HG03060 (cell line): ENCODE measurements around the gene MRPS24.
A peak's percentile ranks its signal among the peaks of the same experiment; 100 is the strongest.
"Not testable (repeated sequence)": the region's sequence is repeated elsewhere in the genome, so short reads cannot be mapped to it uniquely, and the experiment has no call there.

Experiments used
- ATAC-seq: cut with Tn5 transposase; IDR thresholded peaks from one replicate; pipeline ENCODE4 v1.9.1; 2021; ENCODE audit warnings: low read depth, moderate number of reproducible peaks; ENCODE audit not compliant: unreplicated experiment

The MRPS24 gene

DNA sequence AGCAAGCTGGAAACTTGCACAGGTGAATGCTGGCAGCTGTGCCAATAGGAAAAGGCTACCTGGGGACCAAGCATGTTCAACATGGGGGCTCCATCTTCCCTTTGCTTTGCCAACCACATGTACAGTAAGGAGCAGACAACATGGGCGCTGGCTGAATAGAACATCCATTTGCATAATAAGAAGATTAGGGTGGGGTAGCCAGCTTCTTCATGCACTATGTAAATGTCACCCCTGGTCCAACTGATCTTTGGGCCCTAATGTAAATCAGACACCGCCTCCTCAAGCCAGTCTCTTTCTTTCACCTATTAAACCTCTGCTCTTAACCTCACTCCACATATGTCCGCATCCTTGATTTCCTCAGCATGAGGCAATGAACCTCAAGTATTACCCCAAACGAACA, 26.0 kb downstream of the MRPS24 start:
- ATAC-seq, result no peak

GRCh38 chr7:43838201-43838658, 31.1 kb downstream of the MRPS24 start:
- no peak for ATAC-seq

DNA sequence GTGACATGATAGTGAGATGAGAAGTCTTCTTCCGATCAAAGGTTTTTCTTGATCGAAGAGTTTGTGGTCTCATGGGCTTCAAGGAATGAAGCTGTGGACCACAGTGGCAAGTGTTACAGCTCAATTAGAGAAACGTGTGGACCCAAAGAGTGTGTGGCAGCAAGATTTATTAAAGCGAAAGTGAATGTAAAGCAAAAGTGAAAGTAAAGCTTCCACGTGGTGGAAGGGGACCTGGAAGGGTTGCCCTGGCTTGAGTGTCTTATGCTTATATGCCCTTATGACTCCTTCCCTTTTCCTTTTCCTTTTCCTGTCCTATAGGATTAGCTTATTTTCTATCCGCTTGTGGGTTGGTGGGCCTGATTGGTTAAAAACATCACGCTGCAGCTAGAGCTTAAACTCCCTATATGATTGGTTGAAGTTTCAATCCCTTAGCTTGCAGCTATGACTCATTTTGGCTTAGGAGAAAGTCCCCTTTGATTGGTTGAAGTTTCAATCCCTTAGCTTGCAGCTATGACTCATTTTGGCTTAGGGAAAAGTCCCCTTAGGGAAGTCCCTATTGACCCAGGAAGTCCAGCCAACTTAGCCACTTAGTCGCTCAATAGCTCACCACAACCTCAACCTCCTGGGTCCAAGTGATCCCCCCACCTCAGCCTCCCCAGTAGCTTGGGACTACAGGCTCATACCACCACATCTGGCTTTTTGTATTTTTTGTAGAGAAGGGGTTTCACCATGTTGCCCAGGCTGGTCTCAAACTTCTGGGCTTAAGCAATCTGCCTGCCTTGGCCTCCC, 34.7 kb downstream of the MRPS24 start:
- ATAC-seq, result peak; percentile 61

DNA sequence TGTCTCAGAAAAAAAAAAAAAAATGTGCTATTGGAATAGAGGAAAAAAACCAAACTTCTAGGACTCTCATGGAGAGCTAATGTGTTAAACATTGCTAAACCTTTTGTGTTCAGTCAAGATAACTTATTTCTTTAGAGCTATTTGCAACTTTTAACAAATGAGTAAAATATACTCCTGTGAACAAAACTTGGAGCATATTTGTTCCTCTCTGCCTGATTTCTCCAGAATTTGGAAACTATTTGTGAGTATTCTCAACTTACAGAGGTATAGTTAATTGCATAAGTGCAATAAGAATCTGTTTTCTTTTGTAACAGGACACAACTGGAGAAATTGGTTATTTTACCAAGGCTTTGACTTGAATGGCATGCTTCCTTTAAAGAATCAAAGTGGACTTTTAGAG, 38.4 kb downstream of the MRPS24 start:
- ATAC-seq, result not testable (repeated sequence)

DNA sequence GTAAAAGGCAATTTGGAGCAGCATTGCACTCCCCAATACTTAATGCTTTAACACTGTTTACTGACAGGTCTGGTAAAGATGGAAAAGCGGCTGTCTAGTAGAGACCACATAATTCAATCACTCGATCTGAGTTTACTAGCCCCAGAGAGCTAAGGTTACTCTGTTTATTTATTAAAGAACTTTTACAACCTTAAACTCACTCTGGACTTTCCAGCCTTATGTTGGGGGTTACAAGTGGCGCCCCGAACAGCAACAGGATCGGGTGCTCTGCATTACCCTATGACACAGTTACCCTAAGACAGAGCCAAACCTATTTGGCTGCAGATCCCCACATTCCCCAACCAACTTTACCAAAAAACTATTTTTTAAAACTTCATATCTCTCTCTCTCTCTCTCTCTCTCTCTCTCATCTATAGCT, 43.9 kb downstream of the MRPS24 start:
- no peak for ATAC-seq

DNA sequence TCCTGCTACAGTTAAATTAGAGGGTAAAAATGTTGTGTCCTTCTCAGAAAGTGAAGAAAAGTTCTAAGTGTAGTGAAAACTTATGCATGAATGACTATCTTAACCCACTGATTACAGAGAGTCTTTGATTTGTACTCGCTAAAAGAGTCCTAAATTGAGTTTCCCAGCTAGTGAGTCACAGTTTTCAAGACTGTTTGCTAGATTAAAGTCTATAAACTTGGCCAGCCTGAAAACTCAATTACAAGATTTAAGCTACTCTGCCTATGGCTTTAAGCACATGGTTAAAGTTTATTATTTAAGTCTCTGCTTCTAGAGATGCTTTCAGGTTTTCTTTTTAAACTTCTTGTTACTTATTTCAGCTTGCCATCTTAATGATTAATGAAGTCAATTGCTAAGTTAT, 44.4 kb downstream of the MRPS24 start:
- no peak for ATAC-seq

DNA sequence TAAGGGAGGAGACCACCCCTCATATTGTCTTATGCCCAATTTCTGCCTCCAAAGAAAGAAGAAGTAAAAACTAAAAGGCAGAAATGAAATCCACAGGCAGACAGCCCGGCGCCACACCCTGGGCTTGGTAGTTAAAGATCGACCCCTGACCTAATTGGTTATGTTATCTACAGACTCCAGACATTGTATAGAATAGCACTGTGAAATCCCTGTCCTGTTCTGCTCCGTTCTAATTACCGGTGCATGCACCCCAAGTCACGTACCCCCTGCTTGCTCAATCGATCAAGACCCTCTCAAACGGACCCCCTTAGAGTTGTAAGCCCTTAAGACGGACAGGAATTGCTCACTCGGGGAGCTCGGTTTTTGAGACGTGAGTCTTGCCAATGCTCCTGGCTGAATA, 44.8 kb downstream of the MRPS24 start:
- not testable (repeated sequence) for ATAC-seq

DNA sequence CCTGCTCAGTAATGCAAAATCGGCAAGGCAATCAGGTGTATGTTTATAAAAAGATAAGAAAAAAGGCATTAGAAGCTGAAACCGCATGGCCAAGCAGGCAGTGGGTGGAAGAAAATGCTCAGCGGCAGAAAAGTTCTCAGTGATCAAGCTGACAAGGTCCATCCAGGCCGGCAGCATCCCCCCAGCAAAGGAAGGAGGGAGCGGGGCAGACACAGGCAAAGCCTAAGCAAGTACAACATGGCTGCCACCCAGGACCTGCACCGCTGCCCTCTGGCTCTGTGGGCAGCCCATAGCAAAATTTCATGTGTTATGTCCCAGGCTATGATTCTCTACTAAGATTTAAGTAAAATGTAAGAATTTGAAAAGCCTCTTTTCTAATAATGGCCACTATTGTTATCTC, 45.4 kb downstream of the MRPS24 start:
- ATAC-seq, result no peak

DNA sequence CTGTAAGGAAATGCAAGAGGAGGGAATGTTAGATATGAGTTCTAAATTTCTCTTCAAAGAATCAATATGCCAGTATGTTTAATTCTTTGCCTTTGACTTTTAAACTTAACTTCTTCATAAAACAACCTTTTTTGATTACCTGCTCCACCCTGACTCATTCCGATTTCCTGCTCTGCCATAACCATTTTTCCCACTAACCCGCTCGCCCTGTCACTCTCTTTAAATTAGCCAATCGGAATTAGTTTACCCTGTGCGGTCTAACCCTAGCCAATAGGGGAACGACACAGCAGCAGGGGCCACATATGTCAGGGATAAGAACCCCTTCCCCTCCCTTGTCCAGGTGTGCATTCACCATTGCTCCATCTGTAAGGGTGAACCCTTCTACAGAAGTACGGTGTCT, 45.9 kb downstream of the MRPS24 start:
- not testable (repeated sequence) for ATAC-seq
